Mesenteric fat pad (tissue), 1 donor: ENCODE data around the gene COL9A2. TPM values are rescaled to one million over a fixed set of nuclear protein-coding genes. Genes with fewer than 3 reads are reported as not detected.
A peak's percentile ranks its signal among the peaks of the same experiment; 100 is the strongest.

Experiments
- DNase-seq: peaks from one replicate; pipeline ENCODE4 v3.0.0-alpha.2; 2020; ENCODE audit warnings: low spot score
- total RNA-seq: library from RNA; stranded (reverse); fragmentation: NEBNext Ultra II Directional; extraction: Animal tissue kit (Norgen Biotek cat#: 25700); gene quantifications from one replicate; pipeline ENCODE4 v1.2.1, GENCODE V29; 2021
- donor health status: DM: yes; HTN: yes; CAD: no.

COL9A2 gene
- total RNA-seq, 1 donor from 2014 or later, result 0.48 TPM

- no peak for DNase-seq
These were observed 51.8 kb downstream of the COL9A2 start for GRCh38 chr1:40265298-40265697.

GRCh38 chr1:40264354-40264781, 52.7 kb downstream of the COL9A2 start:
- no peak for DNase-seq

- DNase-seq, result no peak
These were observed 58.7 kb downstream of the COL9A2 start for GRCh38 chr1:40258445-40258769.

GRCh38 chr1:40257688-40258444, 59.2 kb downstream of the COL9A2 start, which contains the start of gene ZMPSTE24:
Gene ZMPSTE24 (plus strand): TSS chr1:40258236. CDS start chr1:40258272, 36 bp downstream.
- peak; percentile 98 for DNase-seq

- no peak for DNase-seq
These were observed 59.8 kb downstream of the COL9A2 start for GRCh38 chr1:40257313-40257687.

- no peak for DNase-seq
These were observed 60.5 kb downstream of the COL9A2 start for GRCh38 chr1:40256401-40257084.

- no peak for DNase-seq
These were observed 61.9 kb downstream of the COL9A2 start for GRCh38 chr1:40255231-40255630.

GRCh38 chr1:40252601-40253000, 64.5 kb downstream of the COL9A2 start:
- DNase-seq, result no peak

- no peak for DNase-seq
These were observed 65.6 kb downstream of the COL9A2 start for GRCh38 chr1:40251456-40251855.

Other genes starting within 250 kb of the COL9A2 start
- gene PPT1, start 220.0 kb downstream of the COL9A2 start, total RNA-seq, result 94.0 TPM
- gene RLF, start 155.9 kb downstream of the COL9A2 start, total RNA-seq, result 13.1 TPM
- not detected for gene TMCO2, start 69.3 kb downstream of the COL9A2 start, total RNA-seq
- gene ZMPSTE24, start 59.0 kb downstream of the COL9A2 start, total RNA-seq, result 41.3 TPM
- 69.7 TPM for gene SMAP2, start 56.4 kb upstream of the COL9A2 start, total RNA-seq
- 1.3 TPM for gene ZFP69B, start 133.2 kb upstream of the COL9A2 start, total RNA-seq
- gene ZFP69, start 160.0 kb upstream of the COL9A2 start, total RNA-seq, result 3.0 TPM
- 6.3 TPM for gene EXO5, start 191.5 kb upstream of the COL9A2 start, total RNA-seq
- 3.7 TPM for gene ZNF684, start 214.4 kb upstream of the COL9A2 start, total RNA-seq